Endothelial cell of umbilical vein (primary cell): ENCODE data around the gene ADCY3. TPM values are rescaled to one million over a fixed set of nuclear protein-coding genes. Genes with fewer than 3 reads are reported as not detected.

ENCODE experiments used
- BruUV-seq: library from RNA; stranded (reverse); fragments of 400-500 nt; replicated peaks from 2 replicates; lab custom pipeline; 2021; lab: Mats Ljungman, UMichigan
- CTCF ChIA-PET: fragments of 300-600, 350-600 bp; sonication (Branson Sonifier 250); formaldehyde crosslinking; loops from one replicate; lab custom pipeline; 2021; ENCODE audit warnings: antibody characterized with exemption, inconsistent platforms; lab: Charles Lee
- POLR2A ChIA-PET: fragments of 300-600, 350-600 bp; sonication (Branson Sonifier 250); formaldehyde crosslinking; loops from one replicate; lab custom pipeline; 2021; ENCODE audit warnings: antibody characterized with exemption, inconsistent platforms; lab: Charles Lee
- DNase-seq: peaks from one replicate; pipeline ENCODE4 v3.0.0-alpha.2; 2011; ENCODE audit warnings: low read depth, low spot score
- FAIRE-seq: peaks from 2 replicates; lab custom pipeline; 2011; peaks lifted over from hg19 to GRCh38; lab: Jason Lieb, UNC
- H2AFZ ChIP-seq: 2 replicates; pipeline ENCODE4 v1.6.0; 2012; ENCODE audit warnings: low read depth, low read length, control low read depth, inconsistent platforms
- H3K27ac ChIP-seq: 2 replicates; pipeline ENCODE4 v1.5.1; 2011; ENCODE audit warnings: low read depth, mild to moderate bottlenecking, control low read depth, low read length, moderate library complexity; ENCODE audit not compliant: insufficient read depth
- H3K27me3 ChIP-seq, 2 experiments: 2 replicates each; pipeline versions ENCODE4 v1.6.0 to v1.6.1; 2011; ENCODE audit warnings: low read length in 2 of 2, mixed read lengths in 1 of 2; ENCODE audit not compliant: control insufficient read depth in 2 of 2, insufficient read depth in 2 of 2
- H3K36me3 ChIP-seq, 2 experiments: 2 replicates in 1 of 2; 3 replicates in 1 of 2; pipeline ENCODE4 v1.5.1; 2011; ENCODE audit warnings: low read length in 2 of 2, mild to moderate bottlenecking in 1 of 2, moderate library complexity in 1 of 2; ENCODE audit not compliant: control insufficient read depth in 2 of 2, insufficient read depth in 2 of 2; ENCODE audit errors: extremely low read depth in 1 of 2
- H3K4me1 ChIP-seq: 3 replicates; pipeline ENCODE4 v1.5.1; 2011; ENCODE audit warnings: mild to moderate bottlenecking, low read length; ENCODE audit not compliant: control insufficient read depth, insufficient read depth; ENCODE audit errors: extremely low read depth
- H3K4me2 ChIP-seq: 2 replicates; pipeline ENCODE4 v1.6.1; 2011; ENCODE audit warnings: low read length, control low read depth, mixed read lengths; ENCODE audit not compliant: insufficient read depth
- H3K4me3 ChIP-seq, 3 experiments: fragments of 200-600 bp in 1 of 3; sonication (generic), shearing (Covaris generic) in 1 of 3; replicated peaks in 1 of 3; 2 replicates each; pipeline ENCODE4 v1.5.1; 2011 to 2016; ENCODE audit warnings: control low read depth in 3 of 3, low read length in 3 of 3, mild to moderate bottlenecking in 2 of 3, inconsistent platforms in 1 of 3, low read depth in 1 of 3, moderate library complexity in 1 of 3; ENCODE audit not compliant: insufficient read depth in 1 of 3
- H3K79me2 ChIP-seq: 2 replicates; pipeline ENCODE4 v1.6.0; 2012; ENCODE audit warnings: low read length, inconsistent platforms; ENCODE audit not compliant: control insufficient read depth, insufficient read depth
- H3K9ac ChIP-seq: replicated peaks from 2 replicates; pipeline ENCODE3; 2011; ENCODE audit warnings: low read length, control low read depth; ENCODE audit not compliant: insufficient read depth; ENCODE audit errors: extremely low read depth
- H3K9me1 ChIP-seq: replicated peaks from 3 replicates; pipeline ENCODE4 v1.6.0; 2011; ENCODE audit warnings: mild to moderate bottlenecking, low read length; ENCODE audit not compliant: control insufficient read depth, insufficient read depth; ENCODE audit errors: extremely low read depth
- H3K9me3 ChIP-seq: replicated peaks from 2 replicates; pipeline ENCODE4 v1.5.1; 2012; ENCODE audit warnings: low read length, inconsistent platforms; ENCODE audit not compliant: control insufficient read depth, insufficient read depth
- H4K20me1 ChIP-seq: replicated peaks from 2 replicates; pipeline ENCODE3; 2011; ENCODE audit warnings: mild to moderate bottlenecking, low read length; ENCODE audit not compliant: control insufficient read depth, insufficient read depth; ENCODE audit errors: extremely low read depth
- CTCF ChIP-seq, 2 donors: IDR thresholded peaks; 1 replicate in 1 of 2; 2 replicates in 1 of 2; pipeline ENCODE4 v1.5.1; 2011; ENCODE audit warnings: low read length in 2 of 2, mild to moderate bottlenecking in 2 of 2, moderate library complexity in 2 of 2, control low read depth in 1 of 2, inconsistent platforms in 1 of 2, low read depth in 1 of 2; ENCODE audit not compliant: insufficient read depth in 1 of 2; ENCODE audit errors: extremely low read depth in 1 of 2
- EZH2 ChIP-seq: IDR thresholded peaks from 2 replicates; pipeline ENCODE4 v1.6.1; 2012; ENCODE audit warnings: borderline replicate concordance, low read depth, mild to moderate bottlenecking, moderate library complexity, low read length, inconsistent platforms; ENCODE audit not compliant: severe bottlenecking
- FOS ChIP-seq: IDR thresholded peaks from 2 replicates; pipeline ENCODE4 v1.6.1; 2011; ENCODE audit warnings: mild to moderate bottlenecking, low read length, moderate library complexity, borderline replicate concordance; ENCODE audit not compliant: insufficient read depth
- GATA2 ChIP-seq: IDR thresholded peaks from 2 replicates; pipeline ENCODE4 v1.7.0; 2011; ENCODE audit warnings: low read depth, mild to moderate bottlenecking, moderate library complexity, mixed read lengths, low read length; ENCODE audit not compliant: insufficient read length, insufficient read depth
- JUN ChIP-seq: IDR thresholded peaks from 2 replicates; pipeline ENCODE4 v1.6.1; 2011; ENCODE audit warnings: borderline replicate concordance, low read depth; ENCODE audit not compliant: insufficient read length, insufficient read depth
- MAX ChIP-seq: IDR thresholded peaks from 2 replicates; pipeline ENCODE4 v1.6.1; 2011; ENCODE audit not compliant: insufficient read depth, insufficient read length
- MYC ChIP-seq: IDR thresholded peaks from one replicate; pipeline ENCODE4 v1.6.1; 2011; ENCODE audit warnings: mild to moderate bottlenecking, low read depth, low read length
- POLR2A ChIP-seq: IDR thresholded peaks from 2 replicates; pipeline ENCODE4 v1.6.1; 2012; ENCODE audit warnings: low read depth, mild to moderate bottlenecking, control low read depth, low read length
- POLR2AphosphoS5 ChIP-seq: IDR thresholded peaks from 2 replicates; pipeline ENCODE4 v1.6.1; 2012; ENCODE audit warnings: low read depth, mild to moderate bottlenecking, control low read depth, low read length, moderate library complexity; ENCODE audit not compliant: insufficient read depth
- dilution Hi-C: fragments of 300-500 bp; cut with MboI; formaldehyde crosslinking; loops from one replicate; pipeline ENCODE4 v1.15.0; 2019; ENCODE audit warnings: low sequenced_read_pairs; ENCODE audit not compliant: extremely low pct_ligation_motif_present
- intact Hi-C: fragments of 100-400 bp; cut with micrococcal nuclease; formaldehyde crosslinking; loops from one replicate; pipeline ENCODE4 v1.10.0; 2022
- polyA plus RNA-seq, 4 experiments: library from polyadenylated mRNA; depleted of rRNA in 3 of 4; stranded (reverse) in 3 of 4; unstranded in 1 of 4; fragments of >200 nt; gene quantifications; 2 replicates each; pipeline versions ENCODE4 v1.2.1 to v1.2.3, GENCODE V29; 2011 to 2012; ENCODE audit warnings: missing spikeins in 1 of 4
- total RNA-seq: library from RNA; stranded (reverse); gene quantifications from 2 replicates; pipeline ENCODE4 v1.2.3, GENCODE V29; 2021

The ADCY3 gene
- total and polyA plus RNA-seq, 2 donors (not counting 3 experiments of a cell fraction or from before 2014, with no cell fraction given), result 54.0 to 61.3 TPM

- intact Hi-C loops (no loop called here), dilution Hi-C loops (no loop called here)
- no peak for DNase-seq
Observed at GRCh38 chr2:24832073-24832461, 88.0 kb downstream of the ADCY3 start.

More at GRCh38 chr2:24832073-24832461, 88.0 kb downstream of the ADCY3 start:
- no peak overlapping the region for H2AFZ ChIP-seq
- ChIA-PET POLR2A (no interaction called here), CTCF (interaction anchor here (1.5 to 3.1 kb wide), 2 partner anchors 219 to 297 kb away, joined by 5 to 32 read pairs; no protein-coding TSS in a partner anchor)
- no peak for FAIRE-seq
- no peak overlapping the region for H3K4me3 ChIP-seq
- H3K9me3 ChIP-seq, result no peaks in the 10 kb centered on the region
- no peaks in the 10 kb centered on the region for H4K20me1 ChIP-seq
- H3K27me3 ChIP-seq, result no peaks in the 10 kb centered on the region
- no peaks in the 10 kb centered on the region for H3K9me1 ChIP-seq
- peaks cover 0 to 5% of the 10 kb centered on the region in 2 experiments for H3K36me3 ChIP-seq
- no TSS peak for BruUV-seq
- TF ChIP-seq POLR2A (no peak), CTCF (IDR thresholded peaks at IDR 0.05; ENCODE audit: extremely low read depth in 1 of 2, insufficient read depth in 1 of 2, low read depth in 1 of 2, low read length in 2 of 2) (no peak), FOS (no peak), GATA2 (no peak), MAX (no peak), POLR2AphosphoS5 (no peak), EZH2 (no peak), JUN (no peak), MYC (no peak)
- no peak overlapping the region for H3K4me2 ChIP-seq
- no peak overlapping the region for H3K9ac ChIP-seq
- no peaks in the 10 kb centered on the region for H3K79me2 ChIP-seq
- no peak overlapping the region for H3K27ac ChIP-seq
- peaks cover 4% of the 10 kb centered on the region for H3K4me1 ChIP-seq
